ENCODE data around the gene CCDC80. TPM values are rescaled to one million over a fixed set of nuclear protein-coding genes. Genes with fewer than 3 reads are reported as not detected.

The CCDC80 gene
- total and polyA plus RNA-seq, 11 donors, result 10.4 to 538 (median 87.2) TPM

DNA sequence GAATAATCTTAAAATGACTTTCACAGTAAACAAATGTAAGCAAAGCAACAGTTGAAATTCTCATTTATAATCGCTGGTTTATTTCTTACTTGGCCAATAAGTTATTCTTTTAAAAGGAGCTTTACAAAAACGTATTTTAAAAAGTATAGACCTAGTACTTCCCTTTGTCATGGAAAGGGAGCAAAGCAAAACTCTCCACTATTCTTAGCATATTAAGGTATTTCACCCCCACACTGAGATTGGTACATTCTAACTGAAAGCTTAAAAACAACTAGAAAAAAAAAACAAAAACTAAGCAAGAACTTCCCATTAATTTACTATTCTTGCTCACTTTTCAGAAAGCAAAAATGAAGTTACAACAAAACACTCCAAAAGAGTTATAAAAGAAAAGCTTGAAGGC lies 80.6 kb downstream of the CCDC80 start:
- Histone ChIP-seq H3K27me3 (no peaks in the 10 kb centered on the region), H3K36me3 (peaks cover 0 to 18% (median 11%) of the 10 kb centered on the region in 9 donors), H3K9me3 (no peaks in the 10 kb centered on the region), H3K27ac (peak overlapping the region in 9 of 12 donors; percentile 93 to 100 (median 98)), H3K4me1 (peaks cover 3 to 60% (median 32%) of the 10 kb centered on the region in 12 donors), H3K4me3 (peak overlapping the region; percentile 68 to 95 (median 84))
- 19 to 26% (median 22%) methylated on average over 2 of the region's 2 CpGs for WGBS, 4 donors
- no peak for TF ChIP-seq POLR2A (IDR thresholded peaks at IDR 0.05)
- TF ChIP-seq, protein P1, sequence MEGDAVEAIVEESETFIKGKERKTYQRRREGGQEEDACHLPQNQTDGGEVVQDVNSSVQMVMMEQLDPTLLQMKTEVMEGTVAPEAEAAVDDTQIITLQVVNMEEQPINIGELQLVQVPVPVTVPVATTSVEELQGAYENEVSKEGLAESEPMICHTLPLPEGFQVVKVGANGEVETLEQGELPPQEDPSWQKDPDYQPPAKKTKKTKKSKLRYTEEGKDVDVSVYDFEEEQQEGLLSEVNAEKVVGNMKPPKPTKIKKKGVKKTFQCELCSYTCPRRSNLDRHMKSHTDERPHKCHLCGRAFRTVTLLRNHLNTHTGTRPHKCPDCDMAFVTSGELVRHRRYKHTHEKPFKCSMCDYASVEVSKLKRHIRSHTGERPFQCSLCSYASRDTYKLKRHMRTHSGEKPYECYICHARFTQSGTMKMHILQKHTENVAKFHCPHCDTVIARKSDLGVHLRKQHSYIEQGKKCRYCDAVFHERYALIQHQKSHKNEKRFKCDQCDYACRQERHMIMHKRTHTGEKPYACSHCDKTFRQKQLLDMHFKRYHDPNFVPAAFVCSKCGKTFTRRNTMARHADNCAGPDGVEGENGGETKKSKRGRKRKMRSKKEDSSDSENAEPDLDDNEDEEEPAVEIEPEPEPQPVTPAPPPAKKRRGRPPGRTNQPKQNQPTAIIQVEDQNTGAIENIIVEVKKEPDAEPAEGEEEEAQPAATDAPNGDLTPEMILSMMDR (IDR thresholded peaks at IDR 0.05), result no peak
- DNase-seq, result no peak
- ATAC-seq, result no peak
- intact Hi-C loops (cut with DNase I), result loop anchor here in 2 of 10 donors (10.0 kb wide), 2 partner anchors 434 to 454 kb away; partner anchors contain the start of gene GTPBP8 (in 1 of the 2)

DNA sequence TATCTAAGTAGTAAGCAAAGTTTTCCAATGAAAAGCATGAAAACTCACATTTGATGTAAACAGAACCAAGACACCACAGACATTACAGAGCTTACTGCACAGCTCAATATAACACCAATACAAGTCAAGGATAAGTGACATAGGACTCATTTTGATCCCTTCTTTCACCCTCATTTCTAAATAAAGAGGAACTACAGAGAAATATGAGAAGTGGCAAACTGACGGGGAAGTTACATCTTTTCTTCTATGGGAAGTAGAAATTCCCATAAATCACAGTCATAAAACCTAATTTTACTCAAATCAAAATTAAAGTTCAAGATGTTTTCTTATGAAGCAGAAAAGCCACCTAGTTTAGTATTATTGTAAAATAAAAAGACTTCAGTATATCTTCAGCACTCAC lies 83.0 kb downstream of the CCDC80 start:
- Histone ChIP-seq H3K36me3 (peaks cover 0 to 10% (median 4%) of the 10 kb centered on the region in 9 donors), H3K9me3 (no peaks in the 10 kb centered on the region), H3K4me3 (peak overlapping the region in 1 of 12 donors; percentile 12), H3K4me1 (peaks cover 3 to 71% (median 27%) of the 10 kb centered on the region in 12 donors), H3K27me3 (no peaks in the 10 kb centered on the region), H3K27ac (peak overlapping the region in 1 of 12 donors; percentile 99)
- TF ChIP-seq POLR2A (IDR thresholded peaks at IDR 0.05), result no peak
- TF ChIP-seq, protein P1 (IDR thresholded peaks at IDR 0.05), result no peak
- DNase-seq (no peak), ATAC-seq (no peak)
- intact Hi-C loops (cut with DNase I), result no loop called here
- 87 to 91% (median 89%) methylated on average over 1 of the region's 1 CpG for WGBS, 4 donors

DNA sequence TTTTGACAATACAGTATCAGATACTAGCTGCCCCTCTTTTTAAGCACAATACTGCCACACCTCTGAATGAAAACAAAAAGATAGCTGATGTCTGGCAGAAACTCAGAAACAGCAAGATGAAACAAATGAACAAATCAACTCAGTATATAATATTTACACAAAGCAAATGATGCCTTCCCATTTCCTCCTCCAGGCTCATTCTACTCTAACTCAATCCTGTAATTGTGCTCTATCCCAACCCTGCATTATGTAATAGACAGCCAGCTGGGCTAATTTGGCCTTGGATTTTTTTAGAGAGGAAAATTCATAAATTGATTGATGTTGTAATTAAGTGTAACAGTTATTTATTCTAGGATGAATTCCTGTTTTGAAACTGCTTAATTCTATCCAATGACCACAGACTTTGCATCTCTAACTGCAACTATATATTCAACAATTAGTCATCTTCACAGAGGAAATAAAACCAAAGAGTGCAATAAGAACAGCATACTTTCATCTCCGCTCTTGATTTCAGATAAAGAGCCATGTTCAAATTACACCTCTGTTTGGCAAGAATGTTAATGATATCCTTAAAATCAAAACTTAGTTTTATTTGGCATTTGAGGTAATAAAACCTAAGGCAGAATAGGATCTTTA lies 85.3 kb downstream of the CCDC80 start:
- intact Hi-C loops (cut with DNase I), result no loop called here
- ATAC-seq (no peak), DNase-seq (no peak)
- Histone ChIP-seq H3K27ac (peak overlapping the region in 1 of 12 donors; percentile 50), H3K36me3 (peaks cover 0 to 14% (median 4%) of the 10 kb centered on the region in 9 donors), H3K4me3 (peak overlapping the region in 1 of 12 donors; percentile 32), H3K4me1 (peaks cover 3 to 80% (median 29%) of the 10 kb centered on the region in 12 donors), H3K9me3 (no peaks in the 10 kb centered on the region), H3K27me3 (no peaks in the 10 kb centered on the region)
- TF ChIP-seq, protein P1 (IDR thresholded peaks at IDR 0.05), result no peak
- no peak for TF ChIP-seq POLR2A (IDR thresholded peaks at IDR 0.05)
- 91 to 95% (median 93%) methylated on average over 1 of the region's 1 CpG for WGBS, 4 donors

DNA sequence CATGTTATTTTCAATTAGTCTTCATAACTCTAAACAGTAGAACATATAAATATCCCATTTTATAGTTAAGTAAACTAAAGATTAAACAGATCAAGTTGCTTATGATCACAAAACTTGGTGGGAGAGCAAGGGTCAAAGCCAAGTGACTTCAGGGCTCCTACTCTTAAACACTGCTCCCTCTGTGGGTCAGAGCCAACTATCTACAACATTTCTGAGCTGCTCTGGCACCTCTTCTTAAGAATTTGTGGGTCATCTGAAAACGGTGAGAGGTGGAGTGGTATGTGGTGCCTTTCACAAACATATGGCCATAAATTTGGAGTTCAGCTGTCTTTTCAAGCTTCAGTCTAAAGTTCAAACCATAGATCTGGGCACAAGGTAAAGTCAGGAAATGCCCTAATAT lies 90.1 kb downstream of the CCDC80 start:
- Histone ChIP-seq H3K27ac (peak overlapping the region in 1 of 12 donors; percentile 7), H3K27me3 (no peaks in the 10 kb centered on the region), H3K36me3 (peaks cover 4 to 54% (median 35%) of the 10 kb centered on the region in 9 donors), H3K4me3 (no peak overlapping the region), H3K9me3 (no peaks in the 10 kb centered on the region), H3K4me1 (peaks cover 0 to 42% (median 7%) of the 10 kb centered on the region in 12 donors)
- WGBS, 4 donors, result 10 to 33% (median 25%) methylated on average over 1 of the region's 1 CpG
- no peak for DNase-seq
- TF ChIP-seq, protein P1 (IDR thresholded peaks at IDR 0.05), result no peak
- TF ChIP-seq POLR2A (IDR thresholded peaks at IDR 0.05), result no peak
- ATAC-seq, result no peak
- intact Hi-C loops (cut with DNase I), result no loop called here

Other genes starting within 250 kb of the CCDC80 start
- under 1 TPM in 3 of 9 donors, not detected in 6; 0.20 to 0.80 (median 0.29) TPM for gene BTLA, start 141.7 kb downstream of the CCDC80 start, total RNA-seq
- gene BTLA, start 141.7 kb downstream of the CCDC80 start, polyA plus RNA-seq, result not detected
- 10 to 100 TPM; 36.0 to 62.3 (median 47.2) TPM for gene ATG3, start 79.2 kb downstream of the CCDC80 start, total RNA-seq
- gene ATG3, start 79.2 kb downstream of the CCDC80 start, polyA plus RNA-seq, result 10 to 100 TPM; 20.1 to 75.9 TPM
- 10 to 100 TPM; 12.7 to 28.8 (median 20.2) TPM for gene SLC35A5, start 79.1 kb downstream of the CCDC80 start, total RNA-seq
- gene SLC35A5, start 79.1 kb downstream of the CCDC80 start, polyA plus RNA-seq, result 10 to 100 TPM in 1 of 2 donors, 1 to 10 TPM in 1; 4.2 to 14.3 TPM
- gene CD200R1L, start 205.7 kb upstream of the CCDC80 start, total RNA-seq, result not detected
- not detected for gene CD200R1L, start 205.7 kb upstream of the CCDC80 start, polyA plus RNA-seq

All from heart left ventricle (tissue), 16 donors.